HG02943 (cell line): ENCODE data around the gene ARFGAP1.
"Not testable (repeated sequence)": the region's sequence is repeated elsewhere in the genome, so short reads cannot be mapped to it uniquely, and the experiment has no call there.

Experiments used
- ATAC-seq: cut with Tn5 transposase; IDR thresholded peaks from one replicate; pipeline ENCODE4 v1.9.1; 2021; ENCODE audit warnings: mild to moderate bottlenecking, low read depth, moderate library complexity; ENCODE audit not compliant: unreplicated experiment

ARFGAP1 gene

DNA sequence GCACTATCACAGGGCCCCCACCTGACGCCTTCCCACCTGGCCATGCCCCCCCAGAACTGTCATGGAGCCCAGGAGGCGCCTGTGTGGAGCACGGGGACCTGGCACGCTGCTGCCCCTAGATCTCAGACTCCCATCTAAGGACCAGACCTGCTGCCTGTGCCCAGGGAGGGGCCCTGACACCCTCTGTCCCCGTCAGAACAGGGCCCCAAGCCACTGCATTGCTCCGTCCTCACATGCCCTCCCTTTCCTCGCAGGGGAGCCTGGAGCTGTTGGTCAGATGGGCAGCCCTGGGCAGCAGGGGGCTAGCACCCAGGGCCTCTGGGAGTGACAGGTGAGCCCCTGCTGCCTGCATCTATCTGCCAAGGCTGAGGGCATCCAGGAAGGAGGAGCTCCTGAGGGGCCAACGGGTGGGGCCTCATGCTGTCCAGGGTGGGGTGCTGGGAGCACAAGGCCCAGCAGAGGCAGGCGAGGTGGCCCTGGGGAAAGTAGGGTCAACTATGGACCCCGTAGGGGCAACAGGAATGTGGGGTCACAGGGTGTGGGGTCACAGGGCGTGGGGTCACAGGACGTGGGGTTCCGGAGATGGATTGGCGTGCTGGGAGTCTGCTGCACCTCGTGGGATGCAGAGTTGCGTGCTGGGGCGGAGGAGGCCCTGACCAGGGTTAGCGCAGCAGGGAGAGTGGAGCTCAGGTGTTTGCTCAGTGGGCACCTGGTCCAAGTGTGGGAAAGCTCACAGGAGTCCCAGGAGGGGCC, 56.9 kb downstream of the ARFGAP1 start:
- no peak for ATAC-seq

DNA sequence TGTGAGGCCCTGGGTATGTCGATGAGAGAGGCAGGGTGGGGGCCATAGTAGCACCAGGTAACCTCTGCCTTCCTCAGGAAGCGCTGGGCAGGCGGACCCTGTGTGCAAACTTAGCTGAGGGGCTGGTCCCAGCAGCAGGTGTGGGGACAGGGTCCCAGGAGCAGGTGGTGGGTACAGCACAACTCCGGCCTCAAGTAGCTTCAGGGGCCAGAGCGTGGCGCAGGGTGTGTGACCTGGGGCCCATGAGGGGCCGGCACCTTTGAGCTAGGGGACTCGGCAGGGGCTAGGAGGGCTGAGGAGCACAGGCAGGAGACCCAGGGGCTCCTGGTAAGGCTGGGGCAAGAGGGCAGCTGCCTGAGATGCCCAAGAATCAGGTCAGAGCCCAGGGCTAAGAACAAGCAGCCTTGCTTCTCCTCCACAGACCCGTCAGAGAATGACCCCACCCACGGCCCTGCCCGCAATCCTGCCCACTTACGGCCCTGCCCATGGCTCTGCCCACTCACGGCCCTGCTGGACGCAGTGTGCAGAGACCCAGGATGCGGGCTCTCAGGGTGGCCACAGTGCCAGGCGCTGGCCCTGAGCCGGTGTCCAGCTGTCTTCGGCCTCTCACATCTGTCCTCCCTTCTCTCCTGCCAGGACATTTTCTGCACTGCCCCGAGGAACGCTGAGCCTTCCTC, 57.6 kb downstream of the ARFGAP1 start:
- no peak for ATAC-seq

DNA sequence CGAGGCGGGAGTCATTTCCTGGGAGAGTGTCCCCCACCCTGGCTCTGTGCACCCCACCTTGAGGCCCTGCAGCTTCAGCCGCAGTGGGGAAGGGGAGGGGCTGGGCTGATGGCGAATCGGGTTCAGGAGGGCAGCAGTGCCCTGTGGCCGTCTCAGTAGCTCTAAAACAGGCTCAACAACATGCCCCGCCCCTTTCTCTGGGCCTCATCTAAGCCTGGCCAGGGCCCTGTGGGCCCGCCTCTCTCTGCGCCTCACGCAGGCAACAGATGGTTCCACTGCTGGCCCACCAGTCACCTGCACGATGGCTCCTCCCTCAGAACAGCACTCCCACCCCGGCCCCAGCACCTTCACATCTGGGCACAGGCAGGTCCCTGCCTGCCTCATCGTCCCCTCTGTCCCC, 58.3 kb downstream of the ARFGAP1 start:
- ATAC-seq, result no peak

DNA sequence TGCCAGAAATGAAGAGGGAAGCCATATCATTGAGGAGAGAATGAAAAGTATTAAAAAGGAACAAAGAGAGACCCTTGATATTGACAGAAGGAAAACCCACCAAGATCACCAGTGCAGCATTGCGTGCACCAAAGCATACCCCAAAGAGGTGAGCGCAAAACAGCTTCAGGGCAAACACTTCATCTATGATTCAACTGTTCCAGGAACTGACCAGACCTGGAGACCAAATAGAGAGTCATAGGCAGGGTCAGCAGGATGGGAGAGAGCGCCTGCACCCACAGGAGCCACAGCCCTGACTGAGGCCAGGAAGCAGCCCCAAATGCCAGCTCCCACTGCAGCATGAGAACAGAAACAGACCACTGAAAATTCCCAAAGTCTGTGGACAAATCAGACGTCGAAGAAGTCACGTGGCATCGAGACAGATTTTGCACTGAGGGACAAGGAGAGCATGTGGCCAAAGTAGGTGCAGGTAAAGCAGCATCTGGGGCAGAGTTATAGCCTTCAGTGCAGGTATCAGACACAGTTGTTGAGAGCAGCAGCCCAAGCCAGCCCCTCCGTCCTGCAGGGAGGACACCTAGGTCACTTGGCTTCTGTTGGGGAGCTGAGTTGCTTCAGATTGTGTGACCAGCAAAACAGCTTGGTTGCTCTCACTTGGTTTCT, 59.3 kb downstream of the ARFGAP1 start:
- no peak for ATAC-seq

DNA sequence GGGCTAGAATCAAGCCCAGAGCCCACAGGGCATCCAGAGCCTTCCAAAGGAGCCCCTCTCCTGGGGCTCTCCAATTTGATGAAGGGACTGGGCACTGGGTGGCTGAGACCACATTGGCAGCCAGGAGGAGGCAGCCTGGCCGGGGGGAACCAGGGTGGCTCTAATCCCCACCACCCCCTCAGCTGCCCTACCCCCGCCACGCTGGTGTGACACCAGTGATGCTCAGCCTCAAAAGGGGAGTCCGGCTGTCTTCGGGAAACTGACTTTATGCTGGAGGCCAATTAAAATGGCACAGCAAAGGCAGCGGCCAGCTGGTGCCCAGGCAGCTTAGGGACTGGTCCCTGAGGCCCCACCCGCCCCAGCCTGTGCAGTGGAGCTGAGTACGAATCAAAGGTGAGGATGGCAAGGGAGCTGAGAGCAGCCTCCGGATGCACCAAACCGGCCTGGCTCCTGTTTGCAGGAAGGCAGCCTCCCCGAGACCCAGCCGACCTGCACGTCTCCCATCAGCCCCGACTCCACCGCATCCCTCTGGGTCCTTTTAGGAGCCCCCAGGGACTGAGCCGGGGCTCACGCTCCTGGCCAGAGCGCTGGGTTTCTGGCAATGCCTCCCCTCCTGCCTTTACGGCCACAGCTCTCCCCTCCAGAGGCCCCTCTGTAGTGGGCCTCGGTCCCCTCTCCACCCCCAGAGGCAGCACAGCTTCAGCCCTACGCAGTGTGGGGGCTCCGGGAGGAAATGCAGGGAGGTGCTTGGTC, 60.1 kb downstream of the ARFGAP1 start:
- no peak for ATAC-seq

DNA sequence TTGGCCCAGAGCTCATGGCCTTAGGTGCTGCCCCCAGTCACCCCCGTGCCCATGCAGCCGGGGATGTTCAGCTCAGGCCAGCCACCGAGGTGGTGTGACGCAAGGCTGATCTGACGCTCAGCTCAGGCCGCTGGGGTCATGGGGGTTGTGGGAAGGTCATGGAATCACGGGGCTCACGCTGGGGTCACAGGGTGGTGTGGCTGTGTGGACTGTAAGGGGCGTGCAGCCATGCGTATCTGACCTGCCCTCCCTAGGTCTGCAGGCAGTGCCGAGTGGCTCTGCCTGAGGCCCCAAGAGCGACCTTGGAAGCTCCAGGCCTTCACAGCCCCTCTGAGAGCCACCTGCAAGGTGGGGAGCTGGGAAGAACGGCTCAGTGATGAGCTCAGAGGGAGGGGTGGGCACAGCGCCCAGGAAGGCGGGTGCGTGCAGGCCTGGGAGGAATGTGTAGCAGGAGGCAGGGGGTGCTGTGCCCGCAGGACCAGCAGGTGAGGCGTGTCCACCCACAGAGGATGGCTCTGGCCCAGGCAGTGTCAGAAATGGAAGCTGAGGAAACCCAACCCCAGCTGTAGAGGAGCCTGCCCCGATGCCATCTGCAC, 60.7 kb downstream of the ARFGAP1 start:
- no peak for ATAC-seq

DNA sequence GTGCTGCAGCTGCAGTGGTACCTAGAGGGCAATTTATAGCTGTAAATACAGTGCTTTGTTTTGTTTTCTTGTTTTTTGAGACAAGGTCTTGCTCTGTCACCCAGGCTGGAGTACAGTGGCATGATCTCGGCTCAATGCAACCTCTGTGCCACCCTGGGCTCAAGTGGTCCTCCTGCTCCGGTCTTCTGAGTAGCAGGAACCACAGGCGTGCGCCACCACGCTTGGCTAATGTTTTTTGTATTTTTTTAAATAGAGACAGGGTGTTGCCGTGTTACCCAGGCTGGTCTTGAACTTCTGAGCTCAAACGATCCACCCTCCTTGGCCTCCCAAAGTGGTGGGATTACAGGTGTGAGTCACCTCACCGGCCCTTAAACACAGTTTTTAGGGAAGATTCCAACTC, 61.7 kb downstream of the ARFGAP1 start:
- no peak for ATAC-seq

DNA sequence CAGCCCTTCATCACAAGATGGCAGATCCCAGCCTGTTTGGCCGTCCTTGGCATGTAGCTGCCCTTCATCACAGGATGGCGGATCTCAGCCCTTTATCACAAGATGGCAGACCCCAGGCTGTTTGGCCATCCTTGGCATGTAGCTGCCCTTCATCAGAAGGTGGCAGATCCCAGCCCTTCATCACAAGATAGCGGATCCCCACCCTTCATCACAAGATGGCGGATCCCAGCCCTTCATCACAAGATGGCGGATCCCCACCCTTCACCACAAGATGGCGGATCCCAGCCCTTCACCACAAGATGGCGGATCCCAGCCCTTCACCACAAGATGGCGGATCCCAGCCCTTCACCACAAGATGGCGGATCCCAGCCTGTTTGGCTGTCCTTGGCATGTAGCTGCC, 62.4 kb downstream of the ARFGAP1 start:
- ATAC-seq, result not testable (repeated sequence)

DNA sequence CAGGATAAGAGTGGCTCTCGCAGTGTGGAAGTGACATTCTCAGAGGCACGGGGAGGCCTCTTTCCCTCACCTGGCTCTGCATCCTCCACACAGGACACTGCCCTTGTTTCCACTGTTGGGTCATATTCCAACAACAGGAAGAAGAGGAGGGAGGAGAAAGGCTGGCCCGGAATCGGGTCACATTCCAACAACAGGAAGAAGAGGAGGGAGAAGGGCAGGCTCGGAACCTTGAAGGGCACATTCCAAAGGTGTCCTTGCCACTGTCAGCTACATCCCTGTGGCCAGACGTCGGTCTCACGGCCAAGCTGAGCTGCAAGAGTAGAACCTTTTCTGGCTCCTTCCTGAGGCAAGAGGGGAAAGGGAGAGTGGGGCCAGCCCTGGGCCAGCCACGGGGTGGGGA, 63.1 kb downstream of the ARFGAP1 start:
- ATAC-seq, result no peak

DNA sequence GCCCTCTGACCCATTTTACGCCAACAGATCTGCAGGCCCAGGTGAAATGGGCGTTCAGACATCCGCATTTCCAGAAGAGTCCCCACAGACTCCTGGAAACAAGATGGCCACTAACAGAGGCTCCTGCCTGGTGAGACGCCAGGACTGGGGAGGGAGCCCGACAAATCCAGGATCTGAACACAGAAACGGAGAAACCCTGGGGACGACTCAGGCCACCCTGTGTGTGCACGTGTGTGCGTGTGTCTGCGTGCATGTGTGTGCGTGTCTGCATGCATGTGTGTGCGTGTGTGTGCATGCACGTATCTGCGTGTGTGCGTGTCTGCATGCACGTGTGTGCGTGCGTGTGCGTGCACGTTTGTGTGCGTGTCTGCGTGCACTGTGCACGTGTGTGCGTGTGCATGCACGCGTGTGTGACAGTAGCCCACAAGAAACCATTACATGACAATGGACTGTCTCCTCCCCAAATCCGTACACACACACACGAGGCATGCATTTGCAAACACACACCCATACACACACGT, 63.7 kb downstream of the ARFGAP1 start:
- ATAC-seq, result no peak

DNA sequence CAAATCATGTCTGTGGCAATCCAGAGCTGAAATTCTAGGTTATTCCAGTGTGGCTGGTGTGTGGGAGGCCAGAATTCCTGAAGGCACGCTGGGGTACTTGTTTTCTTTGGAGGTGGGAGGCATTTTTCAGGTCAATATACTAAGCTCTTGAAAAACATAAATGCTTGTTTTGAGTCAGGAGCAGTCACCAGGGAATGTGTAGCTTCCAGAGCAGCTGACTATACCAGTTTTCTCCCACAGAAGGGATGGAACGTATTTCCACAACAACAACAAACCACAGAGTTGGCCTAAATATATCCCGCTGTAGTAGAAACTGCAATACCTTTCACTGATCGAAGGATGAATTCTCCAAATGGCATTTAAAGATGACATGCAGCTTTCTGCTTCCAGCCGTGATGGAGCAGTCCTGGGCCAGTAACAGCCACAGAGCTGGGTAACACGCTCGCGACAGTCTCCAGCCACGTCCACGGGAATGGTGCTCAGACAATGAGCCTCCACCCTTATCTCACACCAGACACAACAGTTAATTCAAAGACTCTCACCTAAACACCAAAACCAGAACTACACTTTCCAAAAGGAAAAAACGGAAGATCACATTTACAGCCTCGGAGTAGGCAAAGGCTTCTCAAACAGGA, 65.3 kb downstream of the ARFGAP1 start:
- ATAC-seq, result no peak
